H1 (cell line): ENCODE measurements around the gene TGFB1. TPM values are rescaled to one million over a fixed set of nuclear protein-coding genes. Genes with fewer than 3 reads are reported as not detected.

ENCODE experiments used
- CREB1 ChIP-seq: IDR thresholded peaks from 2 replicates; pipeline ENCODE4 v1.6.1; 2012; ENCODE audit warnings: inconsistent platforms
- FOSL1 ChIP-seq: IDR thresholded peaks from 2 replicates; pipeline ENCODE4 v1.6.1; 2011; ENCODE audit warnings: mild to moderate bottlenecking, low read depth, low read length, moderate library complexity; ENCODE audit not compliant: insufficient read depth
- TAF1 ChIP-seq: IDR thresholded peaks from 2 replicates; pipeline ENCODE4 v1.6.1; 2011; ENCODE audit warnings: mild to moderate bottlenecking, low read depth, low read length
- polyA plus RNA-seq, 7 experiments: library from polyadenylated mRNA; depleted of rRNA in 3 of 7; stranded (reverse) in 5 of 7; unstranded in 2 of 7; fragments of >200 nt in 5 of 7; fragments of 200-250 nt in 2 of 7; gene quantifications; 1 replicate in 5 of 7; 2 replicates in 1 of 7; 4 replicates in 1 of 7; pipeline versions ENCODE4 v1.2.1 to v1.2.3, GENCODE V29; 2011 to 2013; ENCODE audit warnings: missing spikeins in 2 of 7, mixed read lengths in 2 of 7
- total RNA-seq: library from RNA; stranded (reverse); fragmentation: NEBNext Ultra II Directional; extraction: Animal tissue kit (Norgen Biotek cat#: 25700); gene quantifications from 2 replicates; pipeline ENCODE4 v1.2.1, GENCODE V29; 2021

The TGFB1 gene
- total and polyA plus RNA-seq, 2 of the 8 experiments (the other 6 are each of a cell fraction or from before 2014, with no cell fraction given), result 1.7 to 10.6 TPM

GRCh38 chr19:41311613-41312012 lies 42.1 kb downstream of the TGFB1 start (continued):
- TF ChIP-seq TAF1 (no peak), FOSL1 (no peak), CREB1 (no peak)
